HL-60 (cell line): ENCODE results near the gene DNM3.

ENCODE experiments used
- DNase-seq, 2 experiments: peaks; one replicate each; pipeline ENCODE4 v3.0.0-alpha.2; 2010 to 2020; ENCODE audit warnings: low read depth in 1 of 2, low spot score in 1 of 2
- H3K27ac ChIP-seq: fragments of 250-450 bp; sonication (Bioruptor Pico); replicated peaks from 2 replicates; pipeline ENCODE4 v1.5.1; 2020; ENCODE audit warnings: mild to moderate bottlenecking, moderate library complexity
- H3K27me3 ChIP-seq: fragments of 250-450 bp; sonication (Bioruptor Pico); 2 replicates; pipeline ENCODE4 v1.5.1; 2021; ENCODE audit warnings: mild to moderate bottlenecking, moderate library complexity; ENCODE audit not compliant: insufficient read depth, poor library complexity, severe bottlenecking
- H3K4me3 ChIP-seq: replicated peaks from 2 replicates; pipeline ENCODE4 v1.5.1; 2011; ENCODE audit warnings: mild to moderate bottlenecking, control low read depth, low read length; ENCODE audit not compliant: insufficient read depth
- CTCF ChIP-seq: IDR thresholded peaks from one replicate; pipeline ENCODE4 v1.5.1; 2011; ENCODE audit warnings: low read length, control low read depth, inconsistent platforms; ENCODE audit not compliant: insufficient read depth
- GABPA ChIP-seq: IDR thresholded peaks from 2 replicates; pipeline ENCODE4 v1.6.1; 2012; ENCODE audit warnings: low read depth
- POLR2AphosphoS5 ChIP-seq: IDR thresholded peaks from 2 replicates; pipeline ENCODE4 v1.6.1; 2012; ENCODE audit warnings: low read depth
- REST ChIP-seq: IDR thresholded peaks from 2 replicates; pipeline ENCODE4 v1.6.1; 2012; ENCODE audit warnings: low read depth; ENCODE audit not compliant: insufficient replicate concordance
- SPI1 ChIP-seq: IDR thresholded peaks from 2 replicates; pipeline ENCODE4 v1.6.1; 2012; ENCODE audit warnings: low read depth, mild to moderate bottlenecking, borderline replicate concordance

DNM3 gene

GRCh38 chr1:172168597-172168872 lies 327.2 kb downstream of the DNM3 start:
- DNase-seq = no peak
- Histone ChIP-seq H3K4me3 (no peak overlapping the region), H3K27me3 (no peaks in the 10 kb centered on the region), H3K27ac (no peak overlapping the region)
- no peak for TF ChIP-seq SPI1
- no peak for TF ChIP-seq CTCF
- no peak for TF ChIP-seq GABPA
- TF ChIP-seq POLR2AphosphoS5 = no peak
- no peak for TF ChIP-seq REST

- no peak for TF ChIP-seq POLR2AphosphoS5
- no peak for TF ChIP-seq GABPA
- no peaks in the 10 kb centered on the region for H3K27me3 ChIP-seq
Measured at GRCh38 chr1:172169836-172170235, 328.5 kb downstream of the DNM3 start.

GRCh38 chr1:172172352-172172831 lies 331.1 kb downstream of the DNM3 start:
- DNase-seq = no peak
- H3K27ac ChIP-seq = no peak overlapping the region

More at GRCh38 chr1:172169836-172170235, 328.5 kb downstream of the DNM3 start:
- no peak for DNase-seq
- H3K27ac ChIP-seq = no peak overlapping the region
- no peak overlapping the region for H3K4me3 ChIP-seq

More at GRCh38 chr1:172172352-172172831, 331.1 kb downstream of the DNM3 start:
- Histone ChIP-seq H3K27me3 (no peaks in the 10 kb centered on the region), H3K4me3 (no peak overlapping the region)
- TF ChIP-seq REST = no peak
- TF ChIP-seq CTCF = no peak
